Esophagus muscularis mucosa (tissue), 4 donors: ENCODE data around the gene LCNL1.

Source experiments
- EP300 ChIP-seq: sonication (generic); formaldehyde crosslinking; IDR thresholded peaks from one replicate; pipeline ENCODE4 v1.6.1; 2017; ENCODE audit warnings: antibody characterized with exemption
- POLR2A ChIP-seq: fragments of 450-650 bp; IDR thresholded peaks from one replicate; pipeline ENCODE4 v1.6.1; 2017; ENCODE audit warnings: antibody characterized with exemption, moderate library complexity, mild to moderate bottlenecking, low read depth
- POLR2AphosphoS5 ChIP-seq, 2 donors: sonication (generic); formaldehyde crosslinking; IDR thresholded peaks; one replicate each; pipeline ENCODE4 v1.6.1; 2017; ENCODE audit warnings: antibody characterized with exemption in 2 of 2
- TF ChIP-seq, protein P1 (sequence below), 3 experiments: fragments of 200-600 bp in 2 of 3; fragments of 450-650 bp in 1 of 3; sonication (generic) in 2 of 3; IDR thresholded peaks; one replicate each; pipeline ENCODE4 v1.5.1; 2017 to 2019; ENCODE audit warnings: antibody characterized with exemption in 3 of 3, mild to moderate bottlenecking in 2 of 3, moderate library complexity in 1 of 3

DNA sequence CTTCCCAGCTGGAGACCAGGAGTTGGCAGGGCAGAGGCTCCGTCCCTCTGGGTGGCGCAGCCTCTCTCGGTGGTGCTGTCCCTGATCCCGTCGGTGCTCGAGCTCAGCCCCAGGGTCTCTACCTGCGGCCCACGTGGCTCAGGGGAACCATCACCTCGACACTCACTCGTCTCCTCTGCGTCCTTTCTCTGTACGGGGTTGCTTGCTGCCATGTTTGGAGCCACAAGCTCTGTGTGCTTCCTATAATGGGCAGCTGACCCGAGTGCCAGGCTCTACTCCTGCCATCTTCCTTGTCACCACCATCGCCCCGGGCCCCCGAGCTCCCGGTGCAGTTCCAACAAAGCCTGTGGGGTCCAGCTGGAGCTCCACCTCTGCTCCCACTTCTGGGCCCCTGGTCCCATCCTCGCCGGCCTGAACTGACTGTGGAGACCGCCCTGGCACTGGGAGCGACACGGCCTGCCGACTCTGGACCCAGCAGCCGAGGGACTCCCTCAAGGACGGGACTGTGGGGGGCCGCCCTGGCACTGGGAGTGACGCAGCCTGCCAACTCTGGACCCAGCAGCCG, 43.3 kb upstream of the LCNL1 start:
- TF ChIP-seq, protein P1, sequence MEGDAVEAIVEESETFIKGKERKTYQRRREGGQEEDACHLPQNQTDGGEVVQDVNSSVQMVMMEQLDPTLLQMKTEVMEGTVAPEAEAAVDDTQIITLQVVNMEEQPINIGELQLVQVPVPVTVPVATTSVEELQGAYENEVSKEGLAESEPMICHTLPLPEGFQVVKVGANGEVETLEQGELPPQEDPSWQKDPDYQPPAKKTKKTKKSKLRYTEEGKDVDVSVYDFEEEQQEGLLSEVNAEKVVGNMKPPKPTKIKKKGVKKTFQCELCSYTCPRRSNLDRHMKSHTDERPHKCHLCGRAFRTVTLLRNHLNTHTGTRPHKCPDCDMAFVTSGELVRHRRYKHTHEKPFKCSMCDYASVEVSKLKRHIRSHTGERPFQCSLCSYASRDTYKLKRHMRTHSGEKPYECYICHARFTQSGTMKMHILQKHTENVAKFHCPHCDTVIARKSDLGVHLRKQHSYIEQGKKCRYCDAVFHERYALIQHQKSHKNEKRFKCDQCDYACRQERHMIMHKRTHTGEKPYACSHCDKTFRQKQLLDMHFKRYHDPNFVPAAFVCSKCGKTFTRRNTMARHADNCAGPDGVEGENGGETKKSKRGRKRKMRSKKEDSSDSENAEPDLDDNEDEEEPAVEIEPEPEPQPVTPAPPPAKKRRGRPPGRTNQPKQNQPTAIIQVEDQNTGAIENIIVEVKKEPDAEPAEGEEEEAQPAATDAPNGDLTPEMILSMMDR (IDR thresholded peaks at IDR 0.05) = no peak
- TF ChIP-seq POLR2A = no peak
- no peak for TF ChIP-seq EP300
- TF ChIP-seq POLR2AphosphoS5 (IDR thresholded peaks at IDR 0.05) = no peak
